Measurements from ENCODE around the gene WDR86.

- TF ChIP-seq CTCF (conservative IDR thresholded peaks at IDR 0.05), result no peak
- no peak for TF ChIP-seq EZH2 (IDR thresholded peaks at IDR 0.05; ENCODE audit: low read depth)
Measured at GRCh38 chr7:151433721-151434400, 24.0 kb upstream of the WDR86 start.
